IPS DF 6.9 (cell line): ENCODE results near the gene MGMT.

Experiments used
- DNase-seq: peaks from one replicate; pipeline ENCODE4 v3.0.0-alpha.2; 2013; ENCODE audit warnings: low read depth, low spot score
- H3K27ac ChIP-seq: one replicate; pipeline ENCODE4 v1.5.1; 2013; ENCODE audit warnings: low read length, control low read depth
- H3K27me3 ChIP-seq: 2 replicates; pipeline ENCODE4 v1.6.1; 2013; ENCODE audit warnings: mild to moderate bottlenecking, low read length; ENCODE audit not compliant: control insufficient read depth, insufficient read depth
- H3K36me3 ChIP-seq: 2 replicates; pipeline ENCODE4 v1.6.1; 2013; ENCODE audit warnings: low read length; ENCODE audit not compliant: control insufficient read depth, insufficient read depth
- H3K4me1 ChIP-seq: 2 replicates; pipeline ENCODE4 v1.6.1; 2013; ENCODE audit warnings: low read length; ENCODE audit not compliant: control insufficient read depth, insufficient read depth
- H3K4me3 ChIP-seq: 2 replicates; pipeline ENCODE4 v1.5.1; 2013; ENCODE audit warnings: mild to moderate bottlenecking, low read length
- H3K9me3 ChIP-seq: 2 replicates; pipeline ENCODE4 v1.6.1; 2013; ENCODE audit warnings: low read length, inconsistent platforms; ENCODE audit not compliant: control insufficient read depth, insufficient read depth
- WGBS: extraction: QIAGEN DNeasy Blood & Tissue Kit; methylation state at CpG from one replicate; pipeline ENCODE4 v1.1.7; 2013; ENCODE audit warnings: mixed read lengths, missing lambda C conversion rate; ENCODE audit not compliant: insufficient read length, insufficient coverage; 5-methylcytosine and 5-hydroxymethylcytosine counted together

MGMT gene

GRCh38 chr10:129657297-129658017, 190.4 kb downstream of the MGMT start:
- no peak overlapping the region for H3K27ac ChIP-seq
- H3K27me3 ChIP-seq: no peaks in the 10 kb centered on the region
- no peaks in the 10 kb centered on the region for H3K4me1 ChIP-seq
- no peak for DNase-seq
- no CpG with 5 or more reads among the region's 8 CpGs for WGBS
- H3K9me3 ChIP-seq: no peaks in the 10 kb centered on the region
- no peaks in the 10 kb centered on the region for H3K36me3 ChIP-seq
- H3K4me3 ChIP-seq: no peak overlapping the region

GRCh38 chr10:129658376-129659072, 191.5 kb downstream of the MGMT start:
- DNase-seq: peak; percentile 29
- no peaks in the 10 kb centered on the region for H3K9me3 ChIP-seq
- no peaks in the 10 kb centered on the region for H3K4me1 ChIP-seq
- WGBS: no CpG with 5 or more reads among the region's 9 CpGs
- no peaks in the 10 kb centered on the region for H3K36me3 ChIP-seq
- no peak overlapping the region for H3K4me3 ChIP-seq
- no peak overlapping the region for H3K27ac ChIP-seq
- H3K27me3 ChIP-seq: no peaks in the 10 kb centered on the region

- no peak overlapping the region for H3K27ac ChIP-seq
- no peaks in the 10 kb centered on the region for H3K27me3 ChIP-seq
- H3K4me1 ChIP-seq: no peaks in the 10 kb centered on the region
- no peaks in the 10 kb centered on the region for H3K9me3 ChIP-seq
- WGBS: no CpG with 5 or more reads among the region's 14 CpGs
- no peaks in the 10 kb centered on the region for H3K36me3 ChIP-seq
- H3K4me3 ChIP-seq: no peak overlapping the region
- no peak for DNase-seq
Observed at GRCh38 chr10:129659508-129660268, 192.6 kb downstream of the MGMT start.

- no peak overlapping the region for H3K27ac ChIP-seq
- DNase-seq: no peak
- H3K4me3 ChIP-seq: no peak overlapping the region
- H3K4me1 ChIP-seq: no peaks in the 10 kb centered on the region
- no peaks in the 10 kb centered on the region for H3K36me3 ChIP-seq
- H3K9me3 ChIP-seq: no peaks in the 10 kb centered on the region
- whole genome bisulfite sequencing: no CpG with 5 or more reads among the region's 5 CpGs
- H3K27me3 ChIP-seq: no peaks in the 10 kb centered on the region
Observed at GRCh38 chr10:129660569-129660968, 193.5 kb downstream of the MGMT start.

GRCh38 chr10:129662426-129662825, 195.4 kb downstream of the MGMT start:
- WGBS: no CpG with 5 or more reads among the region's 5 CpGs
- no peaks in the 10 kb centered on the region for H3K27me3 ChIP-seq
- DNase-seq: no peak
- no peaks in the 10 kb centered on the region for H3K9me3 ChIP-seq
- H3K4me1 ChIP-seq: no peaks in the 10 kb centered on the region
- no peak overlapping the region for H3K27ac ChIP-seq
- no peaks in the 10 kb centered on the region for H3K36me3 ChIP-seq
- H3K4me3 ChIP-seq: no peak overlapping the region

GRCh38 chr10:129670124-129670523, 203.1 kb downstream of the MGMT start:
- Histone ChIP-seq H3K4me1 (no peaks in the 10 kb centered on the region), H3K36me3 (no peaks in the 10 kb centered on the region), H3K4me3 (no peak overlapping the region), H3K9me3 (no peaks in the 10 kb centered on the region), H3K27ac (no peak overlapping the region), H3K27me3 (no peaks in the 10 kb centered on the region)
- WGBS: no CpG with 5 or more reads among the region's 1 CpG
- no peak for DNase-seq

- H3K4me1 ChIP-seq: no peaks in the 10 kb centered on the region
- DNase-seq: no peak
- H3K9me3 ChIP-seq: no peaks in the 10 kb centered on the region
- no peak overlapping the region for H3K27ac ChIP-seq
- no peak overlapping the region for H3K4me3 ChIP-seq
- no CpG with 5 or more reads among the region's 4 CpGs for WGBS
- H3K27me3 ChIP-seq: no peaks in the 10 kb centered on the region
- no peaks in the 10 kb centered on the region for H3K36me3 ChIP-seq
Observed at GRCh38 chr10:129673292-129673691, 206.3 kb downstream of the MGMT start.

GRCh38 chr10:129675027-129675769, 208.2 kb downstream of the MGMT start:
- WGBS: no CpG with 5 or more reads among the region's 17 CpGs
- Histone ChIP-seq H3K4me1 (no peaks in the 10 kb centered on the region), H3K4me3 (no peak overlapping the region), H3K9me3 (no peaks in the 10 kb centered on the region), H3K27me3 (no peaks in the 10 kb centered on the region), H3K36me3 (no peaks in the 10 kb centered on the region), H3K27ac (no peak overlapping the region)
- no peak for DNase-seq

GRCh38 chr10:129676014-129676413, 209.0 kb downstream of the MGMT start:
- WGBS: no CpG with 5 or more reads among the region's 12 CpGs
- no peak overlapping the region for H3K27ac ChIP-seq
- H3K4me3 ChIP-seq: no peak overlapping the region
- no peaks in the 10 kb centered on the region for H3K9me3 ChIP-seq
- no peak for DNase-seq
- no peaks in the 10 kb centered on the region for H3K4me1 ChIP-seq
- no peaks in the 10 kb centered on the region for H3K27me3 ChIP-seq
- no peaks in the 10 kb centered on the region for H3K36me3 ChIP-seq

- WGBS: no CpG with 5 or more reads among the region's 11 CpGs
- no peaks in the 10 kb centered on the region for H3K4me1 ChIP-seq
Observed at GRCh38 chr10:129677377-129677927, 210.4 kb downstream of the MGMT start.

More at GRCh38 chr10:129677377-129677927, 210.4 kb downstream of the MGMT start:
- no peak overlapping the region for H3K27ac ChIP-seq
- H3K36me3 ChIP-seq: no peaks in the 10 kb centered on the region
- no peaks in the 10 kb centered on the region for H3K9me3 ChIP-seq
- H3K27me3 ChIP-seq: no peaks in the 10 kb centered on the region
- DNase-seq: no peak
- no peak overlapping the region for H3K4me3 ChIP-seq
